SW 1271 (cell line): ENCODE results near the gene CIRBP.
A peak's percentile ranks its signal among the peaks of the same experiment; 100 is the strongest.

Experiments
- DNase-seq, 2 experiments: peaks; one replicate each; lab custom pipeline; 2025; lab: John Stamatoyannopoulos, UW

The CIRBP gene

DNA sequence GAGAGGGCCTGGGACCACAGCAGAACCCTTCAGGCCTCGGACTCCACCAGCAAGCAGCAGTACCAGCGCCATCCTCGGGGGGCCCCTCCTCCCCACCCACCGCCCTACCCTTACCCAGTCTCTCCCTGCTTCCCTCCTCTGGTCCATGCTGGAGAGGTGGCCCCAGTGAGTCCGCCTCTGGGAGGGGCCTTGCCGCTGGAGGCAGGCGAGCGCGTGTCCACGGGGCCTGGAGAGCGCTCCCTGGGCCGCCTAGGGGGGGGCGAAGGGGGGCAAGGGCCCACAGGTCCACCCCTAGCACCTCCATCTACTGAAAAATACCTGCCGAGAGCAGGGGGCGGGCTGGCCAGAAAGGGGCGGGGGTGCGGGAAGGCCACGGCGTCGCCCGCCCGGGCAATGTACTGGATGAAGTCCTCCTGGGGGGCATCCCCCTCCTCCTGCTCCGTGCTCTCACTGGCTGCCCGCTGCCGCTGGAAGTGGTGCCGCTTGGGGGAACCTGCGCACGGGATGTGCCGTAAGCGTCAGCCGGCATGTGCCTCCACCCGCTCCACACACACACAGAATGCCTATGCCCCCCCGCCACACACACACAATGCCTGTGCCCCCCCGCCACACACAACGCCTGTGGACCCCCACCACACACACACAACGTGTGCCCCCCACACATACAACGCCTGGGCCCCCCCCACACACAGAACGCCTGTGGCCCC lies 38.2 kb upstream of the CIRBP start:
- no peak for DNase-seq

DNA sequence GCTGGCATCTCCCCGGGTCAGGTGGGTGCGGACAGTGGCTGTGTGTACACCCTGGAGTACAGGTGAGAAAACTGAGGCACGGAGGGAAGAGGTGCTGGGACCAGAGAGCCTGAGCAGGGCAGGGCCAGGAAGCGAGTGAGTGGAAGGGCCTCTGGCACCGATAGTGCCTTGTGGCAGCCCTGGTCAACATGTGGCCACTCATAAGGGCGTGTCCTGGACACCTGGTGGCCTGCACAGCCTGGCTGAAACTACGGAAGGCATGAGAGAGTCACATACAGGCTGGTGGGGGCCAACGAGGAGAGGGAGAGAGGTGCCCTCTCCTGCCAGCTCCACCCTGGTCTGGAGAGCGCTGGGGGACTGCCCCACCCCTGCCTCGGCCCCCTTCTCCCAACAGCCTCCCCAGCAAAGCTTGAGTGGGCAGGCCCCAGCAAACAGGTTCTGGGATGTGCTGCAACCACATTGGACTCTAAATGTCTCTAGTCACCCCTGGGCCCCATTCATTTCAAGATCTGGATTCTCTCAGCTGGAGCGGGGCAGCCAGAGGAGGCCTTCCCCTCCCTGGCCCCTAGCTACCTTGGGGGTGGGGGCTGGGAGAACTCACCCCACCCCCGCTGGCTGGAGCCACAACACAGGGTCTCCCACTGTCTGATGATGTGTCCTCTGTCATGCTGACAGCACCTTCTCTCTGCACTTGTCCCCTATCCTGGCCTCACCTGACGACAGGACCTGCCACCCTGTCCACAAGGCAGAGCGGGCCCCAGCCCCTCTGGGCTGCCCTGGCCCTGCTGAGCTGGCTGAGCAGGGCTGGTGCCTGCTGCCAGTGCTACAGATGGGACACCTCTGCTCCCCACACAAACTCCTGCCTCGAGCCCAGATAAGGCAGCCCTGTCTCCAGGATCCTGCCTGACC lies 37.1 kb upstream of the CIRBP start:
- no peak for DNase-seq

DNA sequence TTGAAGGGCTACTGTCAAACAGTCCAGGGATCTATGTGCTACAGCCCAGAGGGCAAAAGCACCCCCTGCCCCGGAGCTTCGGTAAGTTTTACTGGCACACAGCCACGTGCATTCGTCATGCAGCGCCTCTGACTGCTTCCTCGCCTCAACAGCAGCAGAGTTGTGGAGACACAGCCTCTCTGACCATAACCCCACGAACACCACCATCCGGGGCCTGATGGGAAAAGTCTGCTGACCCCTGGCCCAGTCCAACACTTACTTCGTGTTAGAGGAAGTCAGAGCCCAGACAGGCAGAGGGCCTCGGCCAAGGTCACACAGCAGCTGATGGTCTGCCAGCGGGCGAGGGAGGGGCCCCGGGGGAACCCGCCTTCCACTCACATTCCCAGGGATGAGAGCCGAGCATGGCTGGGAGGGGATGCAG lies 36.5 kb upstream of the CIRBP start:
- no peak for DNase-seq

DNA sequence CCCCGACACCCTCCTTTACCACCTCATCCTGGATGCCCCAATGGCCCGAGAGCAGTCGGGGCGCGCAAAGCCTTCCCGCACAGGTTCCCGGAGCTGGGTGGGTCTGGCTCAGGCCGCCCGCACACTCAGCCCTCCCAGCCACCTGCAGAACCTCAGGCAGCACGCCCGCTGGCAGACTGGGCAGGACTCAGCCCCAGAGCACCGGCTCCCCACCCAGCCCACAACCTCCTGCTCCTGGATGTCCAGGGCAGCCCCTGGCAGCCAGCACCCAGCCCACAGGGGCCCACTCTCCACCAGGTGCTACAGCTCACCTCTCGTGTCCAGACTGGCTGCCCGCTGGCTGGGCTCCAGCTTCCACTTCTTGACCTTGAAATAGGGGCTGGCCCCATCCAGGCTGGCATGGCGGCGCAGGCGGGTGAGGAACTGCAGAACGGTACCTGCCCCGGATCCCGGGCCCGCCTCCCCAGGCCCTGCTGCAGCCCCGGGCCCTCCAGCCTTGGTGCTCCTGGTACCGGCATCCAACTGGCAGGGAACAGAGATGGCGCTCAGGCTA lies 35.9 kb upstream of the CIRBP start:
- no peak for DNase-seq

DNA sequence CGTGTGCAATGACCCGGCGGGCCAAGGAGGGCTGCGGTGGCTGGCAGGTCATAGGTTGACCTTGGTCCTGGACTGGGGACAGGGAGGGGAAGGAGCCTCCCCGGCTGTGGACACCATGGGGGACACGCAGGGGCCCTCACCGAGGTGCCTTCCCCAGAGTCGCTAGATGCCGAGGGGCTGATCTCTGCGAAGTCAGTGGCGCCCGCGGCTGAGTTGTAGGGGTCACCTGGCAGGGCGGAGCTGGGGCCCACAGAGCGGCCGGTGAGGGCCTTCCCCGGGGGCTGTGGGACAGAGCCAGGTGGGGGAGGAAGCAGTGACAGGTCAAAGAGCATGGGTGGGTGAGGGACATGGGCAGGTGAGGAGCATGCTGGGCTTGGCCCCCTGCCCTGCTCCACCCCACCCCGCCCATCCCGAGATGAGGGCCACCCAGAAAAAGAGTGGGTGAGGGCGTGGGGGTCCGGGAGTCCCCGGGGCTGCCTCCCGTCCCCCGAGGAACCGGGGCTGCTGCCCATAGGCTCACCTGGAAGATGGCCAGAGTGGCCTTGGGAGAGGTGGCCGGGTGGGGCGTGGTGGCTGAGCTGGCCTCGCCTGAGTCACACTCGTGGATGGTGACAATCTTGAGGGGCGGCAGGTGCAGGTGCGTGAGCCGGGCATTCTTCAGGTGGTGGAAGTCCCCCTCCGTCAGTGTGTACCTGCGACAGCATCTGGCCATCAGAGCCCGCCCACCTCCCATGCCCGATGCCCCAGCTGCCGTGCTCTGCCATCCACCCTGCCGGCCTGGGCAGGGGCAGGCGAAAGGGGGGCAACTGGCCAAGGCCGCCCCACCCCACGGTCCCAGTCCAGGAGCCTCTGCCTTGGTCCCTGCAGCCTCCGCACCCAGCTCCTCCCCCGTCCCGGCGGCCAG lies 34.8 kb upstream of the CIRBP start:
- DNase-seq = no peak

DNA sequence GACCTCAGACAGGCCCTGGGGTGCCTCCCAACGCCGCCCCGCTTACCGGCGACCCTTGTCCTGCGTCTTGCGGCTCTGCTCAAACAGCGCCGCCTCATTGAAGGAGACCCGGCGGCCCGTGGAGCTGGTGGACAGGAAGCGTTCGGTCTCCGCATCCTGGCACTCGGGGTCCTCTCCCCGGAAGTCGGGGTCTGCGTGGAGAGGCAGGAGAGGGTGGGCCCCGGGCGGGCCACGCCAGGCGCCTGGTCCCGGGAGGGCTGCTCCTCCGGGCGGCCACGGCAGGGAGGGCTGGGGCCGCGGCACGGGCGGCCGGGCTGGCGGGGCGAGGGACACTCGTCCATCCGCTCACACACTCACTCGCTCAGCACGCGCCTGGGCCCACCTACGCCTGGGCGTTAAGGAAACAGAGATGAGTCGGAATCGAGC lies 34.2 kb upstream of the CIRBP start:
- DNase-seq = no peak

DNA sequence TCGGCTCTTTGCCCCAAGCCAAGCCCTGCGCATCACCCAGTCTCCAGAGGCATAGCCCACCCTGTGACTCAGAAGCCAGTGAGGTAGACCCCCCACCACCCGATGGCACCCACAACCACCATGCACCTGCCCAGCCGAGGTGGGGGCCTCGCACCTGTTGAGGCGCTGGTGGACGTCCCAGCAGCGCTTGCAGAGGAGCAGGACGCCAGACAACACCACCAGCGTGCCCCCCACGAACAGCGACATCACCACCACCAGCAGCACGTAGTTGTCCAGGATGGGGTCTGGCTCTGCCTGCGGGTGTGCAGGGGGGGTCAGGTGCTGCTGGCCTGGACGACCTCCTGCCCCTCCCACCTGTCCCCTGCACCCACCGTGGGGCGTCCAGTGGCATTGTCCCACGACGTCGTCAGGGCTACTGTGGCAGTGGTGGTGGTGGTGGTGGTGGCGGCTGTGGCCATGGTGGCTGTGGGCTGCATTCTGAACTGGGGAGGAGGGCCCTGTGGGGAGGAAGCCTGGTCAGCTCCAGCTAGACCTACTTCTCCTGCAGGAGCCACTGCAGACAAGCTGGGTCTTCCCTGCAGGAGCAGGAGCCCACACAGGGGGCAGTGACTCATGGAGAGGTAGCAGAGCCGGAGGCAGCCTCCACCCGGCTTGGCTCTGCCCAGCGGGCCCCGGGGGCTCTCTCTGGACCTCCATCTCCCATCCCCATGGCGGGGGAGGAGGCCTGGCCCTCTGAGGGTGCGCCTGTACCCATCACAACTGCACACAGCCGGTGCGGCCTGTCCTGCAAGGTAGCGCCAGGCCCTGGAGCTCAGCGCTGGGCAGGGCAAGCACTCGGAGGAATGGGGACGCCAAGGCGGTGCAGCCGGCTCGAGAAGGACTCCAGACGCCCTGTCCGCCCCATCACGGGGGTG lies 33.2 kb upstream of the CIRBP start:
- no peak for DNase-seq

DNA sequence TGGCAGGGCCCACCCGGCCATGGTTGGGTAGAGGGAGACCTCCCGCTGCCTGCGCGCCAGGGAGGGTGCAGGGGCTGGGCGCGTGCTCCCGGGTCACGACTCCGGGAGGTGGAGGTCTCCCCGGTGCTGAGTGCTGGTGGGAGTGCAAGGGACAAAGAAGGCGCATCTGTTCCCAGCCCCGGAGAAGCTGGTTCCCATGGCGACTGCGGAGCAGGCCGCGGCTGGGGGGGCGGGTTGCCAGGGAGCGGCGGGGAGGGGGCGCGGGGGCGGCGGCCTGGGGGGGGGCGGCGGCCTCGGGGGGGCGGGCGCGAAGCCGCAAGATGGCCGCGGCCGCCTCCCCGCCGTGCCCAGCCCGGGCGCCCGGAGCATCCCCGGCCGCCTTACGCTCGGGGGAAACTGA lies 32.6 kb upstream of the CIRBP start:
- no peak for DNase-seq

DNA sequence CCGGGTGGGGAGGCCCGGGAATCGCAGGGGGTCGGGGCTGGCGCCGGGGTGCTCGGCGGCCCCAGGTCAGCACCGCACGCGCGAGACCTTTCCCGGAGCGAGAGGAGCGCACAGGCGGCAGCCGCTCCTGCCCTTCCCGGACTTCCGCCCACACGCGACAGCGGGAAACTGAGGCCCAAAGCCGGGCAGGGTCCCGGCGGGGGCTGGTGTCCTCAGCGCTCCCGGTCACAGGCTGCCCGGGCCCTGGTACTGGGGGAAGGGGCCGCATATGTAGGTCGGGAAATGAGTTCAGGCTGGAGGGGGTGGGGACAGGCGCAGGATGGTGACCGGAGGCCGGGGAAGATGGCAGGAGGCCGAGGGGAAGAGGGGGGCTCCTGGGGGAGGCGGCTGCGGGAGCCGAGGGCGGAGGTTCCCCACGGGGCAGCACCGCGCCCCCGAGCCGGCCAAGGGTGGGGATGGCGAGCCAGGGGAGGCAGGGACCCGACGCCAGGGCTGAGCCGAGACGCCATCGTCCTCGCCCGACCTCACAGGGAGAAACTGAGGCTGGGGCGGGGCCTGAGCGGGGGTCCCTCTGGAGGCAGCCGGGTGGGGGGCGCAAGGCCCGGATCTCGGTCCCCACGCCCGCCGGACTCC lies 32.0 kb upstream of the CIRBP start:
- no peak for DNase-seq

DNA sequence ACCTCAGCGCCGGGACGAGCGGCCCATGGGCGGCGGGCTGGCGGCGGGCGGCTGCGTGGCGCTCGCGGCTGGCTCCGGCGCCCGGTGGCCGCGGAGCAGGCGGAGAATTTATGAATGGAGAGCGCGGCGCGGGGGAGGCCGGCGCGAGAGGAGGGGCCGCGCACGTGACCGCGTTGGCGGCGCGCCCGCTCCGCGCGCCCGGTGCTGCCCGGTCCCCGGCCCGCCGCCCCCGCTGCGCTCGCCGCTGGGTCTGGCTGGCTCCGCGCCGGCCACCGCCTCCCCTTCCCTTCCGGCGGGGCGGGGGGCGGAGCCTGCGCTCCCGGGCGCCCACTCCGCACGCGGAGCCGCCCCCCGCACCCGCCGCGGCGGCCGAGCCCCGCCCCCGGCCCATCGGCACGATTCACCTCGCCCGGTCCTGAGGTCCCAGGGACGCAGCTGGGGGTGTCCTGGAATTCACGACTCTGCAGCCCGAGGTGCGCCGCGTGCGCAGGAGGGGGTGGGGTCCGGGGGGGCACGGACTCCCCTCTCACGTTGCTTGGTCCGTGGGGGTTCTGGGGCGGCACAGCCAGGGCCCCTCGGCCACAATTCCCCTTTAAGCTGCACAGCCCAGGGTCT lies 31.3 kb upstream of the CIRBP start, which contains the start of gene CBARP:
TSS of gene CBARP (minus strand) at position 252 of the 615 bp plus-strand sequence. CDS start 1,905 bp downstream, outside the sequence.
- no peak for DNase-seq

DNA sequence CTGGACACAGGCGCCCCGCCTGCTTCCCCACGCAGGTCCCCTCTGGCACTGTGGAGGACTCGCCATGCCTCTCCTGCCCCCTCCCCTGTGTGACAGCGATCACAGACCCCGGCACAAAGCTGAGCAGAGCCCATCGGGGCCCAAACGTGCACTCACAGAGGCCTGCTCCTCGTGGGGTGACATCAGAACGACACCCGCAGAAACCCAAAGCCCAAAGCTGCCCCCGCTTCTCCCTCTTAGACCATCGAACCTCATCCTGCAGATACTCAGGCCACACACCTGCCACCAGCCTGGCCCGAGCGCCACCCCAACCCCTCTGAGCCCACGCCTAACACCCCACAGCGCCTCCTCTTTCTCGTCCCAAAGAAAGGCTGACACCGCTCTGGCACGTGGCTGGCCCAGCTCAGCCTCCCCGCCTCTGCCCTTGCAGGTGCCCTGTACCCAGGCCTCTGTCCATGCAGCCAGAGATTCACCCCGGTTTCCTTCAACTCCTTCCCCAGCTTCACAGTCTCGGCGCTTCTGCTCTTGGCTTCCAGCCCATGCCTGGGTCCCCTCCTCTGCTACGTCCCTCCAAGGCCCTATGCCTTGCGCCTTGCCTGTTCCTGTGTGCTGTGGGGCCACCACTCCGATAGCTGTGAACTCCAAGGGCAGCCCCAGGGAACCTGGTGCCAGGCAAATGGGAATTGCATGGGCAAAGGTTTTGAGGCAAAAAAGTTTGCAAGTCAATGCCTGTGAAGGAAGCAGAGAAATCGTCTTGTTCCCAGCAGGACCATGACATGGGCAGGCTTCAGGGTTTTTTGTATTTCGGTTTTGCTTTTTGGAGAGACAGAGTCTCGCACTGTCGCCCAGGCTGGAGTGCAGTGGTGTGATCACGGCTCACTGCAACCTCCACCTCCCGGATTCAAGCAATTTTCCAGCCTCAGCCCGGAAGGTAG lies 30.5 kb upstream of the CIRBP start:
- no peak for DNase-seq

DNA sequence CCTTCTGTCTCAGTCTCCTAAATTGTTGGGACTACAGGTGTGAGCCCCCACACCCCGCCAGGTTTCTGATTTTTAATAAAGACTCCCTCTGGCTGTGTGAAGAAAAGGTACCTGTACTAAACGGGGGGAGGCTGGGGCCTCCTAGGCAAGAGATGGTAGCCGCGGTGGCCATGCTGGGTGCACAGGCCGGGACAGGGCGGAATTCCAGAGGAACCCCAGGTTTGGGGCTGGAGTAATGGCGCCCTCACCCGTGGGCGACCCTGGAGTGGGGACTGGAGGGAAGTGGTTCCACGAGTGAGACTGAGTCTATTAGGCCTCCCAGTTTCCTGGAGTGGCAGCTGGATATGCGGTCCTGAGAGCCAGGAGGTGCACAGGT lies 29.7 kb upstream of the CIRBP start:
- DNase-seq = no peak

DNA sequence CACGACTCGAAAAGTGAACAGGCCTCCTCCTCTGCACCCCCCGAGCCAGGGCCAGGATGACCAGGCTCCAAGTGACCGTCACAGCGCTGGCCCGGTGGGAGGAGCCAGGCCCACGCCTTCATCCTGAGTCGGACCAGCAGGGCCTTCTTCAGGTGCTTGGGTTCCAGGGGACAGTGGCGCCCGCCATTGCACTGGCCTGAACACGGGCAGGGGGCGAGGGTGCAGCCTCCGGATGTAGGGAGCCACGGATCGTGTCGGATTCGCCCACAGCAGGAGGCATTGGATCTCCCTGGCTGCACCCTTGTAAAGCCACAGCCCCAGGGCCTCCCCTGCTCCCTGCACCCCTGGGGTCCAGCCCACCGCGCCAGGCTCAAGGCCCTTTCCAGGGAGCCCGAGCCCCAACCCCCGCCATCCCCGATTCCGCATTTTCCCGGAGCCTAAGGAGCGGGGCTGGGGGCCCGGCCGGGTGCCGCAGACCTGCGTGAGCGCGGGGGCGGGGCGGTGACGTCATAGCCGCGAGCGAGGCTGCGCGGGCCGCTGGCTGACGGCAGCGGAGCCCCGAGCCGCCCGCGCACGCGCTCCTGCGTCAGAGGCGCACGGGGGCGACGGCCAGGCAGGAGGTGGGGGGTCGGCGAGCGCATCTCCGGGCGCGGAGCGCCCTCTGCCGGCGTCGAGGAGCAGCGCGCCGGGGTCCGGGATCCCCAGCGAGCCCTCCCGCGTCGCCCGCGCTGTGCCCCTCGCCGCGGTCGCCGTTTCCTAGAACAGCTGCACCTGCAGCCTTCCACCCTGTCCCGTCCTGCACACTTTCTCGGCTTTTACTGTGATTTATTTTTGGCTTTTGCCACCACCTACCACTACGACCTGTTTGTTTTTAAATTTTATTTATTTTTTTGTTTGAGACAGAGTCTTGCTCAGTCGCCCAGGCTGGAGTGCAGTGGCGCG lies 29.1 kb upstream of the CIRBP start:
- peak; percentile 61 to 79 for DNase-seq

DNA sequence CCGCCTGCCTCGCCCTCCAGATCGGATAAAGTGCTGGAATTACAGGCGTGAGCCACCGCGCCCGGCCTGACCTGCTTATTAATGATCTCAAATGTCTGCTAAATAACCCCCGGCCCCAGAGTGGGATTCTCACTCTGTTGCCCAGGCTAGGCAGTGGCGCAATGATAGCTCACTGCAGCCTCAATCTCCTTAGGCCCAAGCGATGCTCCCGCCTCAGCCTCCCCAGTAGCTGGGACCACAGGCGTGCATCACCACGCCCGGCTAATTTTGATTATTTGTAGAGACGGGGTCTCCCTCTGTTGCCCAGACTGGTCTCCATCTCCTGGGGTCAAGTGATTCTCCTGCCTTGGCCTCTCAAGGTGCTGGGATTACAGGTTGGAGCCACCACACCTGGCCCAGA lies 28.2 kb upstream of the CIRBP start:
- DNase-seq = no peak

DNA sequence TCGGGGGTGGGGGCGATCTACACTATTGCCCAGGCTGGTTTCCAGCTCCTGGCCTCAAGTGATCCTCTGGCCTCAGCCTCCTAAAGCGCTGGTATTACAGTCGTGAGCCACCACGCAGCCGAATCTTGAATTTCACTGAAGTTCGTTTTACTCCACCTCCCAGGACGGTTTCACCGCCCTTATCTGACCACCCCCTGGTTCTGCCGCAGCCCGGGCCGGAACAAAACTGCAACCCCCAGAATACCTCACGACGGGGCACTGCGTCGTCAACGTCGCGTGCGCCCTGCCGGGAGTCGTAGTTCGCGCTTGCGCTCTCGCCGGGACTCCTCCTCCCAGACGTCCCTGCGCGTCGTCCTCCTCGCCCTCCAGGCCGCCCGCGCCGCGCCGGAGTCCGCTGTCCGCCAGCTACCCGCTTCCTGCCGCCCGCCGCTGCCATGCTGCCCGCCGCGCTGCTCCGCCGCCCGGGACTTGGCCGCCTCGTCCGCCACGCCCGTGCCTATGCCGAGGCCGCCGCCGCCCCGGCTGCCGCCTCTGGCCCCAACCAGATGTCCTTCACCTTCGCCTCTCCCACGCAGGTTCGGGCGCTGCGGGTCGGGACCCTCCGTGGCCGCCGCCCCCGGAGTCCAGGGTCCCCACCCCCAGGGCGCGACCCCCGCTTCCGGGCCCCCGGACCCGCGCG lies 27.6 kb upstream of the CIRBP start, which contains the start of gene ATP5F1D:
TSS of gene ATP5F1D (plus strand) at position 335 of the 679 bp plus-strand sequence. CDS start at position 435, 100 bp downstream.
- DNase-seq = peak; percentile 84 to 90

DNA sequence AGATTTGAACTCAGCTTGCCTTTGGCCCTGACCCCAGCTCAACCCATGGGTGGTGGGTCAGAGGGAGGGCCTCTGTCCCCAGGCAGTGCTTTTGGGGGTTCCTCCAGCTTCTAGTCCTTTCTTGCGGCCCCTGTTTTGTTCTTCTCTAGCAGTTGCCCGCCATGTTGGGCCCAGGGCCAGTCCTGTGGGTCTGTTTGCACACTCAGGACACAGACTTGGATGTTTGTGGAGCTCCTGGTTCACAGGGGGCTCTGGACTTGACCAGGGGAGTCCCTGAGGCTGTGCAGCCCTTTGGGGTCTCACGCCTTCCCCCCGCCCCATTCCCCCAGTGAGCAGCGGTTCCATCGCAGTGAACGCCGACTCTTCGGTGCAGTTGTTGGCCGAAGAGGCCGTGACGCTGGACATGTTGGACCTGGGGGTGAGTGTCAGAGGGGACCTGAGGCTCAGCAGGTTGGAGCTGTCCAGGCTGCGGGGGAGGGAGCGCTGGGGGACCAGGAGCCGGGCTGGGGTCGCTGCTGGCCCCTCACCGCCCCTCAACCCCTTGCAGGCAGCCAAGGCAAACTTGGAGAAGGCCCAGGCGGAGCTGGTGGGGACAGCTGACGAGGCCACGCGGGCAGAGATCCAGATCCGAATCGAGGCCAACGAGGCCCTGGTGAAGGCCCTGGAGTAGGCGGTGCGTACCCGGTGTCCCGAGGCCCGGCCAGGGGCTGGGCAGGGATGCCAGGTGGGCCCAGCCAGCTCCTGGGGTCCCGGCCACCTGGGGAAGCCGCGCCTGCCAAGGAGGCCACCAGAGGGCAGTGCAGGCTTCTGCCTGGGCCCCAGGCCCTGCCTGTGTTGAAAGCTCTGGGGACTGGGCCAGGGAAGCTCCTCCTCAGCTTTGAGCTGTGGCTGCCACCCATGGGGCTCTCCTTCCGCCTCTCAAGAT lies 25.1 kb upstream of the CIRBP start:
- peak; percentile 64 to 70 for DNase-seq
